ENCODE measurements around the gene PTGES3.

- TF ChIP-seq CTCF (IDR thresholded peaks at IDR 0.05) = no peak
- TF ChIP-seq POLR2A (IDR thresholded peaks at IDR 0.05) = no peak
Measured at GRCh38 chr12:56721216-56721615, 33.1 kb upstream of the PTGES3 start.
